Measurements from ENCODE around the gene TMEM14C. TPM values are rescaled to one million over a fixed set of nuclear protein-coding genes. Genes with fewer than 3 reads are reported as not detected.

The TMEM14C gene
- polyA plus RNA-seq, 2 donors, result 82.7 to 84.9 TPM

Other genes starting within 250 kb of the TMEM14C start
- 1 to 10 TPM; 3.0 to 3.1 TPM for gene GCNT2, start 201.7 kb upstream of the TMEM14C start, polyA plus RNA-seq
- under 1 TPM in 1 of 2 donors, not detected in 1; 0.69 TPM for gene C6orf52, start 28.5 kb upstream of the TMEM14C start, polyA plus RNA-seq
- gene PAK1IP1, start 28.1 kb upstream of the TMEM14C start, polyA plus RNA-seq, result 10 to 100 TPM in 1 of 2 donors, 1 to 10 TPM in 1; 9.2 to 20.9 TPM
- gene TMEM14B, start 24.7 kb downstream of the TMEM14C start, polyA plus RNA-seq, result 10 to 100 TPM; 47.6 to 50.8 TPM
- gene MAK, start 115.5 kb downstream of the TMEM14C start, polyA plus RNA-seq, result under 1 TPM; 0.02 to 0.04 TPM
- gene GCM2, start 159.0 kb downstream of the TMEM14C start, polyA plus RNA-seq, result not detected
- gene SYCP2L, start 164.0 kb downstream of the TMEM14C start, polyA plus RNA-seq, result under 1 TPM; 0.13 to 0.63 TPM

Data from esophagus (tissue), 2 donors.